ENCODE data around the gene SLC25A15.

SLC25A15 gene
- 1.7 to 9.9 (median 6.3) reads per million in 18 experiments for total RNA-seq

DNA sequence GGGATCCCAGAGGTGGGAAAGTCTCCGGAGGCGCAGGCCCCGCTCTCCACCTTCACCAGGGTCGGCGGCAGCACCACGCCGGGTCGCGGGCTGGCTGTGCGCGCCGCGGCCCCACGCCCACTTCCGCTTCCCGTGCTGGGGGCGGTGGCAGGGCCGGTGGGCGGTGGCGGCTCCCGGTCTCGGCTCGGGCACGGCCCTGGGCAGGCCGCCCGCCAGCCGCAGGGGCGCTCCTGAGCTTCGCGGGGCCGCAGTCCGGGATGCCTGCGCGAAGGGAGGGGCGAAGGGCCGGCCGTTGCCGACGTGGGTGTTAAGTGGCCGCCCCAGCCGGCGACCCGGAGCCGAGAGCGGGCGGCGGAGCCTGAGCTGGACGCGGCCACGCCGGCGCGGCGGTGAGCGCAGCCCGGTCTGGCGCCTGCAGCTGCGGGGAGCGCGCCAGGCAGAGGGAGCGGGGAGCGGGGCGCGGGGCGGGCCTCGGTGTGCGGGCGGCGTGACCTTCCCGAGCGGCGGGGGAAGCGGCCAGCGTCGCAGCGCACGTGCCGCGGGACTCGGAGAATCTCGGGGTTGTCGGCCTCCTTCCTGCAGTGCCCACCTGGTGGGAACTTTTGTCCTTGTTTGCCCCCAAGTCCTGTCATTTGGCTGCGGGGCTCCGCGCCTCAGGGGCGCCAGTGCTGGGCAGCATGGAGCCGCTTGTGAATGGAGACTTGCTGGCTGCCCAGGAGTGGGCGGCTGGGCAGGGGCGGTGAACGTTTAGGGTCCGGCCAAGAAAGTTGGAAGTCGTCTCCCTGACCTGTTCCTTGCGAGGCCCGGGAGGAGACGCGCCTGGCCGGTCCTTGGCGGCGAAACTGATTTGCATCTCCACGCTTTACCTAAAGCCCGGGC, at the start of gene SLC25A15:
TSS of gene SLC25A15 (plus strand) at position 337 of the 879 bp plus-strand sequence. CDS start 3,616 bp downstream, outside the sequence.
- peak; percentile 76 to 88 for DNase-seq

DNA sequence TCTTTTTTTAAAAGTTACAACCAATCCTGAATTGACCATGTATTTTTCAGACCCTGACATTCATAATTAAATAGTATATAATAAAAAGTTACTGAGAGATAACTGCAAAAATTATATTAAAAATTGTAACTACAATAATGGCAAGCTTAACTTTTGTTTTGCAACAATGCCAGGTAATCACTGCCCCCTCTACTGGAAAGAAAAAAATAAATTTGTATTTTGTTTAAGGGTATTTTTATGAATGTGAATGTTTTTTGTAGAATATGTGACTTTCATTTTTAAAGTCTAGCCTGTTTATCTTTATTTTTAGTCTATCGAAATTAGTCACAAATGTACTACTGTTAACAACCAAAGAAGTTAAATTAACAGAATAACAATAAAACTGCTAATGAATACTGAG, 40.1 kb upstream of the SLC25A15 start:
- no peak for DNase-seq

DNA sequence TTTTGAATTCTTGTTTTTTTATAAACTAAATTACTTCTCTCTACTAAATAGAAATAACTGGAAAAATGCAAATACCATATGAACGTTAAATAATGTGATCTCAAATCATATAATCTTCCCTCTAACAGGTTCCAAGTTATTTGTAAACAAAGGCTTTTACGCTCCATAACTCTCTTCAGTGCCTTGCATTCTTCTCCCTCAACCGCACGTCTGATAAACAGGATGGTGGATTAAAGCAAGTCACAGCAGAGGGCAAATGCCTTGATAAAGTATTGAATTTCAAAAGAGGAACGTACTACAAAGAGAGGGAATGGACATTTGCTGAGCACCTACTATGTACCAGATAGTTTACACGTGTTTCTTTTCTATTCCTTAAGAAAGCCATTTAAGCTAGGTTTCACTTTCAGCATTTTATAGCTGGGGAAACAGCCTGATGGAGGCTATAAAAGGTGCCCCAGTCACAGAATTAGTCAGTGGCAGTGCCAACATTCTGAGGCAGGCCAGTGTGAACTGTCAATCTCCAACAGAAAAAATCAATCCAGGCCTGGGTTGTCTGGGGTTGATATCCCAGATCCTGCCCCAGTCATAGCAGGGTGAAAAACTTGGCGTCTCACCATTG, 34.2 kb upstream of the SLC25A15 start:
- DNase-seq = no peak

DNA sequence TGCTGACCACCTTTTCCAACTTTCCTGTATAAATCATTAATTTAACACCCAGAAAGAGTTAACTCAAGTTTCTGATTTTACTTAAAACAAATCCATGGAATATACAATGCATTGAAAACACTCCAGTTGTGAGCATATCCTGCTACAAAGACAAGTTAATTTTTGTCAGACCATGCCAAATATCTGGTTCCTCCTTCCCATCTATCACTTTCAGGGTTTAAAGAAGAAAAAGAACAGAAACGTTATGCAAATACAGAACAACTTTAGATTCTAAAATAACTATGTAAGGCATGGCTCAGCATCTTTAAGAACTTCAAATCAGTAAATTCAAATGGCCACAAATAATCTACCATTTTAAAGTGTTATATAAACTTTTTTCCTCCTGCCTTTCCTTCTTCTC, 33.4 kb upstream of the SLC25A15 start:
- DNase-seq = no peak

DNA sequence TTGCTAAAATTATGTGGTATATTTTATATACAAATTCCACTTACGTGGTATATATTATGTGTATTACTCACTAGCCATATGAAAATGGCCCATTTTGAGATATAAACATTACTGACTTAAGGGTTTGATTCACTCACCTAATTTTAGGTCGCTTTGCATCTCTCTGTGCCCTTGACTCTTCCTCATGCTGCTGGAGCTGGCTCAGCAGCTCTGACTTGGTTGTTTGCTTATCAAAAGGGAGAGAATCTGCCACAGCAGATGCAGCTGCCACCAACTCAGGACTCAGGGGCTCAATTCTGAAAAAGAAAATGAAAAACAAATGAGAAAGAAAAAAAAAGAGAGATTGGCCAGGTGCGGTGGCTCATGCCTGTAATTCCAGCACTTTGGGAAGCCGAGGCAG, 30.6 kb upstream of the SLC25A15 start:
- DNase-seq = no peak

DNA sequence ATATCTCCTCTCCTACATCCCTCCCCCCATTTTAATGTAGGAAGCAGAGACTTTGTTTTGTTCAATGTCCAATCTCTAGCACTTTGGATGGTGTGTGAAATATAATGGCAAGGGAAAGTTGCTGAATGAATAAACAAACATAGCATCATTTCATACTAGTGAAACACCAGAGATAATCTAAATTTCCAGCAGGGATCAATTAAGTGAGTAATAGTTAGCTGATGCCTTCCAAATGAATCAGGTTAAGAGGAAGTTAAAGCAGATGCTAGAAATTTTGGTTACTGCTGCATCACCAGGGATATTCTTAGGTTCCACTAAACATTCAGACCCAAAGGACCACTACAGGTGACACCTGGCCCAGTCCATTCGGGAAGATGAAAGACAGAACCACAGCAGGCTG, 26.6 kb upstream of the SLC25A15 start:
- DNase-seq = no peak

DNA sequence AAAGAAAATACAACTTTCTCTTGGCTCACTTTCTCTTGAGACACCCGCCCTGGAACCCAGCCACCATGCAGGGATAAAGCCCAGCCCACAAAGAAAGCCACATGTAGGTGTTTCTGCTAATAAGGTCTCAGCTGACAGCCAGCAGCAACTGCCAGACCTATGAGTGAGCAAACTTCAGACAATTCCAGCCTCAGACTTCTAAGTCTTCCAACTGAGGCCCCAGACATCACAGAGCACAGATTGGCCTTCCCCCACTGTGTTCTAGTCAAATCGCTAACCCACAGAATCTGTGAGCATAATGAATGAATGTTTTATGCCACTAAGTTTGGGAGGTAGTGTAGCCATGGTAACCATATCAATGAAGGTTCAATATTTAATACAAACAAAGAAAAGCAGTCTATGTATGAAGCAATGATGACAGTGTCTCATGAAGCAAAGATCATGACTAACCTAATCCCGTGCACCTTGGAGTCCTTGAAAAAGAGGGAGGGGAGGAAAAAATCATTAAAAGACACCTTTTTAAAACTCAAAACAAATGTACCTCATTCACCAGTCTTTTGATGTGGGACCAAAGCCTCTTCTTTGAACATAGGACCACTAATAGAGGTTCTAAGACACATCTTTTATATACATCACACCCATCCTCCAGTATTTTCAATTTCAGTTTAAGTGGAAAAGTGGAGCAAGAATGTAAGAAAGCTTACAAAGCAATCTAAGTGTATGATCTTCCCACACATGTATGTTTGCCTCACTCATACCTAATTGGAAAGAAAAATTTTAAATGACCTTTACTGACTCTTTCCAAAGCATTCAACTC, 24.6 kb upstream of the SLC25A15 start:
- no peak for DNase-seq

DNA sequence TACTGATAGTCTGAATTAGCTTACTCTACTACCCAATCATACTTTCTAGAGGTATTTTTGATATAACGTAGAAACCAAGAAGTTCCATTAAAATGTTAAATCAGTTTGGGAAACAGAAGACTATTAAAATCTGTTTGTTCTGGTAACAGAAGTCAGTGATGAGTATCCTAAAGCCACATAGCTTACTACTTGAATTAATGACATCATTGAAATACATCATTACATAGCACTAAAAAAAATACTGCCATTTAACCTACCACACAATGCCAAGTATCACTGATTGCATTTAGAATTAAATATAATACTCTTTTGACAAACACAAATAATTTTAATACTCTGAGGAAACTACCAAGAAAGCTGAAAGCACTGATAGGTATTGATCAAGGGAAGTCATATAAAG, 23.8 kb upstream of the SLC25A15 start:
- DNase-seq = no peak

DNA sequence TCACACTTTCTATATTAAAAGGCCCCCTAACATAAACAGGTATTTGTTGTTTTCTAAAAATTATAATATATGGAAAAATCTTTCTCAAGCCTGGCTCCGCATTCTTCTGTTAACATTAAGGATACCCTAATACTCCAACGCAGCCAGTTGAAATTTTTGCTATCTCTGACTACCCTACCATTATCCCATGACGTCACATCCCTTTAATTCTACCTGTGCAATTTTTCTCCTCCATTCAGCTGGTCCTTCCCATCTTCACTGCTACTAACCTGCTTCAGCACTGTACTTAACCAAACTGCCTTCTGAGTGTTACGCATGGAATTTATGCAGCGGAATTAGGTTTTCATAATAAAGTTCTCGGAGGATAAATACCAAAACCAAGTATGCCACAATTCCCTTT, 19.4 kb upstream of the SLC25A15 start:
- DNase-seq = no peak

DNA sequence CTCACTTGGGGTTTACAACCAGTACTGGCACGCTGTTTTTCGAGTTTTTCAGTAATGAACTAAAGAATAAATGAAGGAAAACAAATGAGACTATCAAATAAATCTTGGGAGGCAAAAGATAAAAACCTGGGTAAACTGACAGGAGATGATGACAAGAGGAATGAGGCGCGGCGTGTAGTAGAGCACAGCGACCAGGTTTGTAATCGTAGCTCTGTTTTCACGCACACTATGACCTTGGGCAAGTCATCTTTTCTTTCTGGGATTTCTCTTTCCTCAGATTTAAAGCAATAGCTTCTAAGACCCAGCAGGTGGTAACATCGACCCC, 18.8 kb upstream of the SLC25A15 start:
- no peak for DNase-seq

DNA sequence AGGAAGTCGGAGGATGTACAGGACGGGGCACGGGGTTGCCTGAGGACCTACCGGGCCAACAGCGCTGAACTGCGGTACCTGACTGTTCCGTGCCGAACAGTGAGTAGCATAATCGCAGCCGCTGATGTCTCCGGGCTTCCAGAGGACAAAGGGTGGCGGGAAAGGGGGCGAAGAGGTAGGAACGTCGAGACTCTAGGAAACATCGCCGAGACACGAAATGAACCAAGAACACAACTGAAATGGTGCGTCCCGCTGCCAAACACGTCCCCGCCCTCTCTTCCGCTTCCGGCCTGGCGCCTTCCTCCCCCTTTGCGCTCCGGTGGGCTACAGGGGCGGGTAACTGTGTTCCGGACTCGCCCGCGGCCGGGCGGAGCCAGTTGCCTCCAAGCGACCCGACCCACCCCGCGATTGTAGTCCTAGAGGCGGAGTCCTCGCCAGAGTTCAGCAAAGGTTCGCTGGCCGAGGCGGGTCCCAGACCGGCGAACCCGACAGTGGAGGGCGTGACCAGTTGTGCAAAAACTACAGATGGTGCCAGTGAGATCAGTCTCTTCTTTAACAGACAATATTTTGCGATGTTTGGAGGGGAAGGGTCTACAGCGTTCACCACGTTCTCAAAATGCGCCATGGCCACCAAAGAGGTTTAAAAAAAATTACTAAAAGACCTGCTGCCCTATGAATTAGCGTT, 18.3 kb upstream of the SLC25A15 start, which contains the start of gene MRPS31:
TSS of gene MRPS31 (minus strand) at position 257 of the 685 bp plus-strand sequence. CDS start at position 203, 54 bp downstream.
- peak; percentile 98 for DNase-seq

DNA sequence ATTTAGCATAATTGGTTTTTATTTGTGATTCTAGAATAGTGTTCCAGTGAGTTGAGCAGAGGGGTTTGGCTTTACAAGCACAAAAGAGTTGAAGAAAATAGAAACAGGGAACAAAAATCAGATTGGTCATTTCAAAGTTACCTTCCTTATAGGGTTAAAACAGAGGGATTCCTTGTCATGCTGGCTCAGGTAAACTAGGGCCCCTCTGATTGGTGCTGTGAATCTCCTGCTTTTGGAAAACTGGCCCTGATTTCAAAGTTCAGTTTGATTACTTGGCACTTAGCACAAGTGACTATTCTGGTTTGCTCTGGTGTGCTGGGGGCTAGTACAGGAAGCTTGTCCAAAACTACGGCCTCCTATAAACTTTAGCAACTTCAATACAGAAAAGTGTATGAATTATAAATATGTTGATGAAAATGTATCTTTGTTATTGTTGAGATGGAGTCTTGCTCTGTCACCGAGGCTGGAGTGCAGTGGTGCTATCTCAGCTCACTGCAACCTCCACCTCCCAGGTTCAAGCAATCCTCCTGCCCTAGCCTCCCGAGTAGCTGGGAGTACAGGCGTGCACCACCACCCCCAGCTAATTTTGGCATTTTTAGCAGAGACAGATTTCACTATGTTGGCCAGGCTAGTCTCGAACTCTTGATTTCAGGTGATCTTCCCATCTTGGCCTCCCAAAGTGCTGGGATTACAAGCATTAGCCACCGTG, 16.5 kb upstream of the SLC25A15 start:
- no peak for DNase-seq

DNA sequence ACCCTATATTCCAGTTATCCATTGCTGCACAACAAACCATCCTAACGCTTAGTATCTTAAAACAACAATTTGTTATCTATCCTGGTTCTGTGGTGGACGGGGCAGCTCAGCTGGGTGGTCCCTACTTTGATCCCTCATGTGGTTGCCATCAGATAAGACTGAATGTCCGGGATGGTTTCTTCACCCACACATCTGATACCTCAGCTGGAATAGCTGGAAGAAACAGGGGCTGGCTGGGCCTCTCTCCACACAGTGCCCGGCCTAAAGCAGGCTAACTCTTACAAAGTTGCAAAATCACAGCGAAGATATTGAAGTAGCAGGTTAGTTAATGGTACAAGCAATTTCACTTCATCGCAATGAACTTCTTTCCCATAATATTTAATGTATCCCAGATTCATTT, 14.7 kb upstream of the SLC25A15 start:
- no peak for DNase-seq

DNA sequence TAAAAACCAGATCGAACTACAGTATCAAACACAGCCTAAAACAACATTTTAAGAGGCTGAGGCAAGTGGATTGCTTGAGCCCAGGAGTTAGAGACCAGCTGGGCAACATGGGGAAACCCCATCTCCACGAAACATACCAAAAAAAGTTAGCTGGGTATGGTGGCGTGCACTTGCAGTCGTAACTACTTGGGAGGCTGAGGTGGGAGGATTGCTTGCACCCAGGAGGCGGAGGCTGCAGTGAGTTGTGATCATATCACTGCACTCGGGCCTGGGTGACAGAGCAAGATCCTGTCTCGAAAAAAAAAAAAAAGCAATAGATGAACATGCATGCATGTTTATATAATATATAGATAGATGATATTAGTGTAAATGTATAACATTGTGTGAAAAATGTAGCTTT, 13.2 kb upstream of the SLC25A15 start:
- no peak for DNase-seq

DNA sequence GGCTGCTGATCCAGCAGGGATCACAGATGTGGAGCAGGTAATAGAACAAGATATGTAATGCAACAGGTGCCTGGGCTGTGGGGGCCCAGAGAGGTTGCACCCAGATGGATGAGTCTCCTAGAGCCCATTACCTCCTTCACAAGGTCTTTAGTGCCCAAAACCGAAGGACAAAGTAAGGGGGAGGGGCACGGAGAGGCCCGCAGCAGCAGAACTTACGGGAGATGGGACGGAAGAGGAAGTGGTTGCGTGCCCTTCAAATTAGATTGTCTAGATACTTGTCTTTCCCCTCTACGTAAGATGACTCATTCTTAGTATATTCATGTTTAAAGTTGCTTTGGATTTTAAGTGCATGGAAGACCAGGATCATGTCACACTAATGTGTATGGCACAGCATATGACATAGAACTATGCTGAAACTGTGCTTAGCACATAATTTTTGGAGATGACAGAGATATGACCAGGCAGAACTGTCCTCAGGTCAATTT, 12.7 kb upstream of the SLC25A15 start:
- peak; percentile 34 to 56 for DNase-seq

DNA sequence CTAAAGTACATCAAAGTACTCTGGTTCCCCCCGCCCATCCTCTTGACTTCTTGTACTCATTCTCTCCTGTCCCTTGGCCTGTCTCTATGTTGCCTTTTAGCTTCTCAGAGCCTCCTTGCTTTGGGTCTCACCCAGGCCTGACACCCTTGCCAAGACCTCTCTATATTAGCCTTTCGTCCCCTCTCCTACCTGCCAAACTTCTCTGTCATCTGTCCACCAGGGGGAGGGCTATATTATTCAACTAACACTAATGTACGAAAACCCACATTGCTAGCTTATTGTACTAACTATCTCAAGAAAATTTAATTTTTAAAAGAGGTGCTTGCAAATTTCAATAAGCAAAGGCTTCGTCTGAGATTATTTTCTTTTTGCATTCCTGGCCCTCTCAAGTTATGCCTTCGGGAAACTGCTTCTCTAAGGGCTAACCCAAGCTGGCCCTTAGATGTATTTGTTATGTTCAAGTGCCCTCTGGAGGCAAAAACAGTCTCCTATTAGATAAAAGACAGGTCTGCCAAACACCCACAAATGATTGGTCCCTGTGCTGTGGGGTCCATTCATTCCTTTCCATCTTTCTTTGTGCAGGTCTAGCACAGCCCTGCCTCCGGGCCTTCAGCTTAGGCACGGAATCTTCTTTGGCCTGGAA, 12.1 kb upstream of the SLC25A15 start:
- DNase-seq = peak; percentile 23 to 42

DNA sequence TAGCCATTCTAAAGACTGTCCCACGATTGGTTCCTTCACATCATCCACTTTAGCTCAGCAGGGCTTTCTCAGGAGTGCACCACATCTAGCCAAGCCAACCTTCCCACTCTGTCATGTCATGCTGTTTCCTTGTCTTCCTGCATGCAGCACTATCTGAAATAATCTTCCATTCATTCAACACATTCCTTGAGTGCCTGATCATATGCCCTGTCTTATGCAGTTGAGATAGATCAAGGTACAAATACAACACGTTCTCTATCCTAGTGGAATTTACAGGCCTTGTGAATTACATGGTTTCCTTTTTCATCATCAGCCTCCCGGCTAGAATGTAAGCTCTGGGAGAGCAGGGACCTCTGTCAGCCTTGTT, 11.6 kb upstream of the SLC25A15 start:
- no peak for DNase-seq

DNA sequence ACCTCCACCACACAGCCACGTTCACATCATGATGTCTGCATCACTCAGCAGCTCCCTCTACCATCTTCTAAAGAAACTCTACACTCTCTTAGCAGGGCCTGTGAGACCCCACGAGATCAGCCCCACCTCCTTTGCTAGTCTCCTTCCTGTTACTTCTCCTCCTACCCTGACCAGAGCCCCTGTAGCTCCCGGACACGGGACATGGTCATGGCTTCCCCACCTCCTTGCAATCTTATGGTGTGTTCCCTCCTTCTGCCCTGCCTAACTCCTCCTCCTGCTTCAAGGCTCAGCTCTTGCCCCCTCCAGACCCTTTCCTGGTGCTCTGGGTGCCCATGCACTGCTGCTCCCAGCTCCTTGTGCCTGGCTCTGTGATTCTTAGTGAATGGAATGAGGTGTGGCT, 10.4 kb upstream of the SLC25A15 start:
- DNase-seq = no peak

DNA sequence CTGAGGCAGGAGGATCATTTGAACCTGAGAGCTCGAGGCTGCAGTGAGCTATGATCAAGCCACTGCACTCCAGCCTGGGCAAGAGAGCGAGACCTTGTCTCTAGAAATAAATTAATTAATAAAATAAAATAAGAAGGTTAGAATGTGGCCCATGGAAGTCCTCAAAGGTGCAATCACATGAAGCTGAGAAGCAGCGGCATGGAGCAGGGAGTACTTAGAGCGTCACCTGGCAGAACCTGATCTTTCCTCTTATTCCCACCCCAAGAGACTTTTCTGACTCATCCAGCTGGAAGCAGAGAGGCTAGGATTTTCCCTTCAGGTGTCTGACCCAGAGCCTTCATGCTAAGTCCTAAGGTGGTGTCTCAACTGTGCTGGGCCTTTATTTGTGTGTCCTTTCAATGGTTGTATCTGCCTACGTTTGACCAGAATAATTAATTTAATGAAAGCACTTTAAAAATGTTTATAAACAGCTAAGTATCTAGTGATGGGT, 9.6 kb upstream of the SLC25A15 start:
- DNase-seq = no peak

DNA sequence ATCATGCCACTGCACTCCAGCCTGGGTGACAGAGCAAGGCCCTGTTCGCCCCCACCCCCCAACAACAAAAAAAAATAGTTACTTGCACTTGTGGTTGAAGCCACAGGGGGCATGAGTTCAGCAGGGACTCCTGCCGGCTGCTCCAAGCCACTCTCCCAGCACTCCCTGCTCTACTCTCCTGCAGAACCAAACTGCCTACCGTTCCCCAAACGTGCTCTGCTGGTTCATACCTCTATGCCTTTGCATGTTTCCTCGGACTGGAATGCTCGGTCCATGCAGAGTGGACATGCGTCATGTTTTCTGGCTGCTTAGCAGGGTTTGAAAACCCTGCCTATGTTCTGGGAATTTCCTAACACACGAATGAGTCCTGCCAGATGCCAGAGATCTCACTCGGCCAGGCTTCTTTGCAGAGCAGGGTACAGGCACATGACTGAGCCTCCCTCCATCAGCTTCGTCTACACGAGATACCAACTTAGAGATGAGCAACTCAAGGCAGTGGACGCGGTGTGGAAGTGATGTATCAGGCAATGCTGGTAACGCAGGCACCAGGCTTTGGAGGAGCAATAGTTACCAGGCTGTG, 8.5 kb upstream of the SLC25A15 start:
- DNase-seq = no peak

DNA sequence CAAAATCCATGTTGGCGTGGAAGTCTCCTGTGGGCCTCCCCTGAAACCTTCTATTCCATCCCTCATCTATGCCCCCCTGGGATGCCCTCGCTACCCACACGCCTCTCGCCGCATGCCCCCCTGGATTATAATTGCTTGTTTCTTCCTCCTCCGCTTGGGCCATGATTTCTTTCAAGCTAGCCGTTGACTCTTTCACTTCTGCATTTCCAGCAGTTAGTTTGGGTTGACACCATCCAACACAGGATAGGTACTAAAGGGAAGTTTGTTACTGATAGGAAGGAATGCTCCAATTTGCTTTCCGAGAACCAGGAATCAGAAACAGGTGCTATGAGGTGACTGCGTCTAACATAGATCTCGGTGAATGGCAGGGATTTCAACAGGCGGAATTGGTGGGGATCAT, 7.7 kb upstream of the SLC25A15 start:
- DNase-seq = peak; percentile 45 to 61

Data from inflammatory macrophage (primary cell).